HG02970 (cell line): ENCODE measurements around the gene TSC22D4.
"Not testable (repeated sequence)": the region's sequence is repeated elsewhere in the genome, so short reads cannot be mapped to it uniquely, and the experiment has no call there.

Experiments
- ATAC-seq: cut with Tn5 transposase; IDR thresholded peaks from one replicate; pipeline ENCODE4 v1.9.1; 2021; ENCODE audit warnings: mild to moderate bottlenecking, moderate library complexity, moderate number of reproducible peaks; ENCODE audit not compliant: unreplicated experiment, low FRiP score

Gene TSC22D4

DNA sequence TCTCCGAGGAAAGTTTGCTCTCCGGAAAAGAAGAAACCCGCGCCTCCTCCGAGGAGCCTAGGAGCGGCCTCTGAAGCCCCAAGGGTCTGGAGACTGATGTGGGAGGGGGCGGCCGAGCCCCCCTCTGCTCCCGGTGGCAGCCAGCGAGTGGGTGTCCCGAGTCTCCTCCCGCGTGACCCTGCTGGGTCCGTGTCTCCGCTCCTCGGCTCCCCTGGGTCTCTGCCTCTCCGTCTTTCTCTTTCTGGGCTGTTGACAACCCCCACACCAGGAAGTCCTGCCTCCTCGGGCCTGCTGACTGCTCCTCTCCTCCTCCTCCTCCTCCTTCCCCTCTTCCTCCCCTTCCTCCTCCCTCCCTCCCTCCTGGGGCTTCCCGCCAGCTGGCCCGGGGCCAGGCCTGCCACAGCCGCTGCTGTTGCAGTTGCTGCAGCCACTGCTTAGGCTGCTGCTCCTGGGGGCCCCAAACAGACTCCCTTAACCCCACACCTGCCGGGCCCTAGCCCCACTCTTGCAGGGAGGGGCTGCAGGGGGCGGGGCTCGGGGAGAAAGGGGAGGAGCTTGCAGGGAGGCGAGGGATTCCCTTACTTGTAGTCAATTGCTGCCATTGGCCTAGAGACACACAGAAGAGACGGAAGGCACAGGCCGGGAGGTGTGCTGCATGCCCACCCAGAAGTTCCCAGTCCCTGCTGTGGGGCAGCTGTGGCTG lies at the start of gene TSC22D4:
TSS of gene TSC22D4 (minus strand) at position 257 of the 703 bp plus-strand sequence. CDS start 1,176 bp downstream, outside the sequence.
- peak; percentile 52 for ATAC-seq

DNA sequence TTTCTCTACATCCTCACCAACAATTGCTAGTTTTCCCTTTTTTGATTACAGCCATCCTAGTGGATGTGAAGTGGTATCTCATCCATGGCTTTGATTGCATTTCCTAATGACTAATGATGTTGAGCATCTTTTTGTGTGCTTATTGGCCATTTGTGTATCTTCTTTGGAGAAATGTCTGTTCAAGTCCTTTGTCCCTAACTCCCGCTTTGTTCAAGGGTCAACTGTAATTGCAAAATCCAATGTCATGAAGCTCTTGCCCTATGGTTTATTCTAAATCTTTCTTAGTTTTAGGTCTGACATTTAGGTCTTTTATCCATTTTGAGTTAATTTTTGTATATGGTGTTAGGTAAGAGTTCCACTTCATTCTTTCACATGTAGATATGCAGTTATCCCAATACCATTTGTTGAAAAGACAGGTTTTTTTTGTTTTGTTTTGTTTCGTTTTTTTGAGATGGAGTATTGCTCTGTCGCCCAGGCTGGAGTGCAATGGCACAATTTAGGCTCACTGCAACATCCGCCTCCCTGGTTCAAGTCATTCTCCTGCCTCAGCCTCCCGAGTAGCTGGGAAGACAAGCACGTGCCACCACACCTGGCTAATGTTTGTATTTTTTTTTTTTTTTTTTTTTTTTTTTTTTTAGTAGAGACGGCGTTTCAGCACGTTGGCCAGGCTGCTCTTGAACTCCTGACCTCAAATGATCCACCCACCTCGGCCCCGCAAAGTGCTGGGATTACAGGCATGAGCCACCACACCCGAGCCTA lies 49.3 kb upstream of the TSC22D4 start:
- not testable (repeated sequence) for ATAC-seq

DNA sequence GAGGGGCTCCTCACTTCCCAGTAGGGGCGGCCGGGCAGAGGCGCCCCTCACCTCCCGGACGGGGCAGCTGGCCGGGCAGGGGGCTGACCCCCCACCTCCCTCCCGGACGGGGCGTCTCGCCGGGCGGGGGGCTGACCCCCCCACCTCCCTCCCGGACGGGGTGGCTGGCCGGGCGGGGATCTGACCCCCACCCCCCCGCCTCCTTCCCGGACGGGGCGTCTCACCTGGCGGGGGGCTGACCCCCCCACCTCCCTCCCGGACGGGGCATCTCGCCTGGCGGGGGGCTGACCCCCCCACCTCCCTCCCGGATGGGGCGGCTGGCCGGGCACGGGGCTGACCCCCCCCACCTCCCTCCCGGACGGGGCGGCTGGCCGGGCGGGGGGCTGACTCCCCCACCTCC lies 44.2 kb upstream of the TSC22D4 start:
- ATAC-seq = not testable (repeated sequence)

DNA sequence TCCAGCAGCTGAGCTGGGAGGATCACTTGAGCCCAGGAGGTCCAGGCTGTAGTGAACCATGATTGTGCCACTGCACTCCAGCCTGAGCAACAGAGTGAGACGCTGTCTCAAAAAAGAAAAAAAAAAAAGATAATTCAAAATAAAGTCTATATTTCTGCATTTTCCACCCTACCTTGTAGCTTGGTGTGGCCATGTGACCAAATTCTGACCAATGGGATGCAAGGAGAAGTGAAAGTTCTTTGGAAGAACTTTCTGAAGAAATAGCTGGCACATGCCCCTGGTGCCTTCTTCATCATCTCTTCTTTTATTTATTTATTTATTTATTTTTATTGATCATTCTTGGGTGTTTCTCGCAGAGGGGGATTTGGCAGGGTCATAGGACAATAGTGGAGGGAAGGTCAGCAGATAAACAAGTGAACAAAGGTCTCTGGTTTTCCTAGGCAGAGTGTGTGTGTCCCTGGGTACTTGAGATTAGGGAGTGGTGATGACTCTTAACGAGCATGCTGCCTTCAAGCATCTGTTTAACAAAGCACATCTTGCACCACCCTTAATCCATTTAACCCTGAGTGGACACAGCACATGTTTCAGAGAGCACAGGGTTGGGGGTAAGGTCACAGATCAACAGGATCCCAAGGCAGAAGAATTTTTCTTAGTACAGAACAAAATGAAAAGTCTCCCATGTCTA lies 43.0 kb upstream of the TSC22D4 start:
- not testable (repeated sequence) for ATAC-seq

DNA sequence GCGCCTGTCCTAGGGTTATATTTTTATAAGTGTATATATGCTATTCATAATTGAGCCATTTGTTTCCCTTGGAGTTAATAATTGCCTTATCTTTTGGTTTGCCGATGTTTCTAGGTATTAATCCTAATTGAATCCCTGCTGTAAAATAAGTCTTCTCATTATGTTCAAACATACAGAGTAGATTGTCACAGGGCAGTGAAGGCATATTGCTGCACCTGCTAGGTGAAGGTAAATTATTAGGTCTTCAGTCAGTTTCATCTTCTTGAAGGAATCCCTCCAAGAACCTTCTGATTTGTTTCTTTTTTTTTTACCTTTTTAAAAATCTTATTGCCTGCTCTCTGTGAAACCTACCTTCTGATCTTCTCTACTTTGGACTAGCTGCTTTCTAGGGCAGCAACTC lies 42.1 kb upstream of the TSC22D4 start:
- no peak for ATAC-seq

DNA sequence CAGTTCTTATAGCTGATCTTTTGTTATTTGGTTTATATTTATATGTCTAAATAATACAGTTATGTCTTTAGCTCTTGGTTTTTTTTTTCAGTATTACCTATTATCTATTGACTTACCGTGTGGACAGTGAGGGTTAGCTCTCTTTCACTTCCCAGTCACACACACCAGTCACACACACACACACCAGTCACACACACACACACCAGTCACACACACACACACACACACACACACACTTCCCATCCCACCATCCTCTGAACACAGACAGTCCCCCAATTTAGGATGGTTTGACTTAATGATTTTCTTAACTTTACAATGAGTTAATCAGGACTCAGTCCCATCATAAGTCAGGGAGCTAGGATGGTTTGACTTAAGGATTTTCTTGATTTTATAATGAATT lies 41.1 kb upstream of the TSC22D4 start:
- no peak for ATAC-seq

DNA sequence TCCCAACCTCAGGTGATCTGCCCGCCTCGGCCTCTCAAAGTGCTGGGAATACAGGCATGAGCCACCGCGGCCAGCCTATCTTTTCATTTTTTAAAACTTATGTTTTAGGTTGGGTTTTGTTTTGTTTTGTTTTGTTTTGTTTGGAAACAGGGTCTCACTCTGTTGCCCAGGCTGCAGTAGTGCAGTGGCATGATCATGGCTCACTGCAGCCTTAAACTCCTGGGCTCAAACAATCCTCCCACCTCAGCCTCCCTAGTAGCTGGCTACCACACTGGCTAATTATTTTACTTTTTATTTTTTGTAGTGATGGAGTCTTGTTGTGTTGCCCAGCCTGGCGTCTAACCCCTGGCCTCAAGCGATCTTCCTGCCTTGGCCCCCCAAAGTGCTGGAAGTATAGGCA lies 40.6 kb upstream of the TSC22D4 start:
- ATAC-seq = no peak

DNA sequence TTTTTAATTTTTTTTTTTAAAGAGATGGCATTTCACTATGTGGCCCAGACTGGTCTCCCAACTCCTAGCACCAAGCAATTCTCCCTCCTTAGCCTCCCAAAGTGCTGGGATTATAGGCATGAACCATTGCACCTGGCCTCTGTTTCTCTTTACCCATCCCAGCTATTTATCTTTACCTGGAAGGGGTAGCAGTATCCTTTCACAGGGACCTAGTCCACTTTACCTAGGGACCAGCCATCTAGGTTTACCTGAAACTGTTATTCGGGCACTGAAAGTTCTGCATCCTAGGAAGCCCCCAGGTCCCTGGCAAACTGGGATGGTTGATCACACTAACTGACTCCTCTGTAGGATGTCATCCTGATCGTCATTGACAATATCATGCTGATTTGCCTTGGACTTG lies 38.3 kb upstream of the TSC22D4 start:
- ATAC-seq = no peak

DNA sequence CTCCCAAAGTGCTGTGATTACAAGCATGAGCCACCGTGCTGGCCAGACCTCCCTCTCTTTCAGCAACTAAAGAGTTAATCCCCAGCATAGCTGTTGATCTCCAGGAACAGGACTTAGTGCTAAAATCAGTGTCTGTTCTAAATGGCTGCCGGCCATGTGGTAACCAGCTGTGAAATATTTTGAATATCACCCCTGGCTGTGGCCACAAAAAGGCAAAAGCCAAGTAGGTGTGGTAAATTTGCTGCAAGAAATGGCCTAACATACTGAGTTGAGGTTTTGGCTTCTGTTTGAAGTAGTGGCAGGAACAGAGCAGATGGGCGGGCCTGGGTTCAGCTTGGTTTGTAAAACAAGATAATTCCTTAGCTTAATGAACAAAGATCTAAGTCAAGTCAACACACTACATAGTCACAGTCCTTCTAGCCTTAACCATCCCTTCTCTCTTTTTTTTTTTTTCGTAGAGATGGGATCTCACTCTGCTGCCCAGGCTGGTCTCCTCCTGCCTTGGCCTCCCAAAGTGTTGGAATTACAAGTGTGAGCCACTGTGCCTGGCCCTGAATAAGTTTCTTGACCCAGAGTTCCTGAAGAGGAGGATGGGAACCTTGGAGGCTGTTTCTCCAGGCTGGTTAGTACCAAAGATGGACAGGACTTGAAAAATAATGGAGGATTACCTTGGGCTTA lies 37.3 kb upstream of the TSC22D4 start:
- no peak for ATAC-seq

DNA sequence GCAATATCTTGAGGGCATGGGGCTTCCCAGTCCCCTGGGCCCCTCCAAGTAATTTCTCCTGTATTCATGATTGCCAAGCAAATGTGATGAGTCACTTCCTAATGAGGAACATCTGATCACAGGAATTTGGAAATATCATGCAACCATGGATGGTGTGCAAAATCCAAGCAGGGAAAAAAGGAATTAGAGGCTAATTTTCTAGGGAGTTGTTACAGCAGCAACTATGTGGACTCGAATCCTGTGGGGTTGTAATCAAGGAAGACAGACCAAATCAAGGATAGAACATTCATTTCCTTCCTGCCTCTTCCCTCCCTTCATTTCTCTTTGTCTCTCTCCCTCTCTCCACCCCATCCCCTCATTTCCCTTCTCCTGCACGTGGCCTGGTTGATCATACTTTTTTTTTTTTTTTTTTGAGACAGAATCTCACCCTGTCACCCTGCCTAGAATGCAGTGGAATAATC lies 36.1 kb upstream of the TSC22D4 start:
- no peak for ATAC-seq

DNA sequence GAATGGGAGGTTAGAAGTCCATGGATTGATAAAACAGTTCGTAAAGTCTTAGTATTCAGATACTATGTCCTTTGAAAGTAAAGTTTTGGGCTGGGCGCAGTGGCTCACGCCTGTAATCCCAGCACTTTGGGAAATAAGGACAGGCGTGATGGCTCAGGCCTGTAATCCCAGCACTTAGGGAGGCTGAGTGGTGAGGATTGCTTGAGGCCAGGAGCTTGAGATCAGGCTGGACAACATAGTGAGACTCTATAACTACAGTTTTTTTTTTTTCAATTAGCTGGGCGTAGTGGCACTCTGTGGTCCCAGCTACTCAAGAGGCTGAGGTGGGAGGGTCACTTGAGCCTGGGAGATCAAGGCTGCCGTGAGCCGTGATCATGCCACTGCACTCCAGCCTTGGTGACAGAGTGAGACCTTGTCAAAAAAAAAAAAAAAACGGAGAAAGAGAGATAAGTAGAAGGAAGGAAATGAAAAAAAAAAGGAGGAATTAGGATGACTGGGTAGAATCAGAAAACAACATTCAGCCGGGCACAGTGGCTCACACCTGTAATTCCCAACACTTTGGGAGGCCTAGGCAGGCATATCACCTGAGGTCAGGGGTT lies 34.3 kb upstream of the TSC22D4 start:
- no peak for ATAC-seq

DNA sequence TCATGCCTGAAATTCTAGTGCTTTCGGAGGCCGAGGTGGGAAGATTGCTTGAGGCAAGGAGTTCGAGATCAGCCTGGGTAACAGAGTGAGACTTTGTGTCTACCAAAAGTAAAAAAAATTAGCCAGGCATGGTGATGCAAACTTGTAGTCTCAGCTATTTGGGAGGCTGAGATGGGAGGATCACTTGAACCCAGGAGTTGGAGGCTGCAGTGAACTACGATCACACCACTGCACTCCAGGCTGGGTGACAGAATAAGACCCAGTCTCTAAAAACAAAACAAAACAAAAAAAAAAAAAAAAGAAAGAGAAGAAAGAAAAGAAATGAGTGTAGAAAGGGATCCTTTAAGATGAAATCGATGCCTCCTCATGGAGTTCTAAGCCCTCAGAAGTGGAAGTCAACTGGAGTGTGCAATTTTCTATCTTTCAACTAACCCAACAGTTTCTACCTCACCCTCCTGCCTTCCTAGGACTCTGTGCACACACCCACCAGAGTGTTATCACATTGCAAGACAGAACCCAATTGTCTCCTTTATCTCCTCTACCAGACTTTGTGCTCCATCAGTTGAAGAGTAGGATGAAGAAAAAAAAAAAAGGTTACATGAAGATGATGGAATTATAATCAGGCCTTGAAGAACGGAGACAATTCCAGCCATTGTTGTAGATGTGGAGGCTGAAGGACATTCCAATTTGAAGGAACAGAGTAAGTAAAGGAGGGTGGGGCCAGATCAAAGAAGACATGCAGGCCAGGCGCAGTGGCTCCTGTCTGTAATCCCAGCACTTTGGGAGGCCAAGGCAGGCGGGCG lies 31.6 kb upstream of the TSC22D4 start:
- ATAC-seq = no peak

DNA sequence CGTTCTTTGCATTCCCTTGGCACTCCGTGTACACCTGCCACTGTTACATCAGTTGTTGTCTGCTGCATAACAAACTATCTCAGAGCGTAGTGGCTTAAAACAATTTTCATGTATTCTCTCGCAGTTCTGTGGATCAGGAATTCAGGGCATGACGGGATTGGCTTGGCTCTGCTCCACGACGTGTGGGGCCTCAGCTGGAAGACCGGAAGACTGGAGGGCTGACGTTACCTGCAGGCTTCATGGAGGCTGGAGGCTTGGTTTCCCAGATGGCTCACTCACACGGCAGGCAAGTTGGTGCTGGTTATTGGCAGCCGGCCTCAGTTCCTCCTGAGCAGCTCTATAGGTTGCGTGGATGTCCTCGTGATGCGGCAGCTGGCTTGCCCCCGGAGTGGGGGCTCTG lies 30.2 kb upstream of the TSC22D4 start:
- ATAC-seq = no peak

DNA sequence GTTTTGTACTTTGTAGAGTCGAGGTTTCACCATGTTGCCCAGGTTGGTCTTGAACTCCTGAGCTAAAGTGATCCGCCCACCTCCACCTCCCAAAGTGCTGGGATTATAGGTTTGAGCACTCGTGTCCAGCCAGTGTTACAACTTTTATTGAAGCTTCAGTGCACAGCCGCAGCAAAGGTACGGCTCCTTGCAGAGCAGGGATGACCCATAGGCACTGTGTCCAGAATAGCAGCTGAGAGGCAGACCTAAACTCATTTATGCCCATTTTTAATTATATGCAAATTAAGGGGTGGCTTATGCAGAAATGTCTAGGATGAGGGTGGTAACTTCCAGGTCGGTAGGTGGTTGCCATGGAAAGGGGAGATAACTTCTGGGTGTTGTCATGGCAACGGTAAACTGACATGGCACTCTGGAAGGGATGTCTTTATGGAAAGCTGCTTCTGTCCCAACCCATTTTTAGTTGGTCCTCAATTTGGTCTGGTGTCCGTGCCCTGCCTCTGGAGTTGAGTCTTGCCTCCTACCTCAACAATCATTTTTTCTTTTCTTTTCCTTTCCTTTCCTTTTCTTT lies 27.4 kb upstream of the TSC22D4 start:
- no peak for ATAC-seq

DNA sequence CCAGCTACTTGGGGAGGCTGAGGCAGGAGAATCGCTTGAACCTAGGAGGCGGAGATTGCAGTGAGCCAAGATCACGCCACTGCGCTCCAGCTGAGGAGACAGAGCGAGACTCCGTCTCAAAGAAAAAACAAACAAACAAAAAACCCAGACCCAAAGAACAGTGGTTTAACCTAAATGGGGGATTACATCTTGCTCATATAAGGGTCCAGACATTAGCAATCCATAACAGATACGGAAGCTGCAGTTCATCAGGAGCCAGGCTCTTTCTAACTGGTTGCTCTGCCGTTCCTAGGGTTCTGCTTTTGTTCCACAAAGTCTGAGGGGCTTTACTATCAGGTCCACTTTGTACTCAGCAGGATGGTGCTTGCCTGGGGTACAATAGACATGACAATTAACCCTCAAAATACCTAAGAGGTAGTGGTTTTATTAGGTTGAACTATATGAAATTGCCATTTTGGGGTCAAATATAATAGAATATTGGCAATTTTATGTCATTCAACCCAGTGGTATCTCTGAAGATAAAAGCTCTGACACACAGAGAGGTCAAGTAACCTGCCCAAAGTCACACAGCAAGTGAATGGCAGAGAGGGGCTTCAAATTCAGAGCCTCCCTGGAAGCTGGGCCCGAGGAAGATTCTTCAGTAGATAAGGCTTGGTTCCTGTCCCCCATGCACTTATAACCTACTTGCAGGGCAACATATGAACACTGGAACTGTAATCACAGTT lies 26.0 kb upstream of the TSC22D4 start:
- ATAC-seq = no peak

DNA sequence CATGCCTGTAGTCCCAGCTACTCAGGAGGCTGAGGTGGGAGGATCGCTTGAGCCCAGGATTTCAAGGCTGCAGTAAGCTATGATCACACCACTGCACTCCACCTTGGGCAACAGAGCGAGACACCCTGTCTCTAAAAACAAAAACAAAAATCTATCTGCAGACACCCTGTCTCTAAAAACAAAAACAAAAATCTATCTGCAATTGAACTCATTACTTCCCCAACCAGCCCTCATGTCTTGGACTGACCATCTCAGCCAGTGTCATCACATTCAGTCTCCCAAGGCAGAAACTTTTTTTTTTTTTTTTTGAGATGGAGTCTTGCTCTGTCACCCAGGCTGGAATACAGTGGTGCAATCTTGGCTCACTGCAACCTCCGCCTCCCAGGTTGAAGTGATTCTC lies 25.0 kb upstream of the TSC22D4 start:
- not testable (repeated sequence) for ATAC-seq

DNA sequence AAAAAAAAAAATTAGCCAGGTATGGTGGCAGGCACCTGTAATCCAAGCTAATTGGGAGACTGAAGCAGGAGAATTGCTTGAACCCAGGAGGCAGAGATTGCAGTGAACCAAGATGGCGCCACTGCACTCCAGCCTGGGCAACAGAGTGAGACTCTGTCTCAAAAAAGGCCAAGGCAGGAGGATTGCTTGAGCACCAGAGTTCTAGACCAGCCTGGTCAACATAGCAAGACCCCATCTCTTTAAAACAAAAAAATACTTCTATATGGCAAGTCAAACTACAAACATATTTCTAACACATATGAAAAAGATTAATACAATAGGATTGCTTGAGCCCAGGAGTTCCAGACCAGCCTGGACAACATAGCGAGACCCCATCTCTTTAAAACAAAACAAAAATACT lies 21.7 kb upstream of the TSC22D4 start:
- not testable (repeated sequence) for ATAC-seq

DNA sequence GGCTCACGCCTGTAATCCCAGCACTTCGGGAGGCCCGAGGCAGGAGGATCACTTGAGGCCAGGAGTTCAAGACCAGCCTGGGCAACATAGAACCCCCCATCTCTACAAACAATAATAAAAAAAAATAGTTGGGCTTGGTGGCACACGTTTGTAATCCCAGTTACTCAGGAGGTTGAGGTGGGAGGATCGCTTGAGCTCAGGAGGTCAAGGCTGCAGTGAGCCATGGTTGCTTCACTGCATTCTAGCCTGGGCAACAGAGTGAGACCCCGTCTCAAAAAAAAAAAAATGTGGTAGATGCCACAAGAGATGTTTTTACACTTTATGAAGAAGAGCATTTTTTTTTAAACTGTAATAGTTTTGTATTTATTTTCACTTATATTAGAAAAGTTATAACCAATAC lies 17.5 kb upstream of the TSC22D4 start:
- no peak for ATAC-seq
